NT2/D1 (cell line): Measurements from ENCODE around the gene CDH12.
"Not testable (repeated sequence)": the region's sequence is repeated elsewhere in the genome, so short reads cannot be mapped to it uniquely, and the experiment has no call there.

Experiments
- SUZ12 ChIP-seq: IDR thresholded peaks from 2 replicates; pipeline ENCODE4 v1.6.1; 2011; ENCODE audit not compliant: insufficient read length, insufficient read depth; ENCODE audit errors: extremely low read depth
- YY1 ChIP-seq: IDR thresholded peaks from 2 replicates; pipeline ENCODE4 v1.6.1; 2011; ENCODE audit not compliant: insufficient read length, insufficient read depth
- ZNF274 ChIP-seq: IDR thresholded peaks from 2 replicates; pipeline ENCODE4 v1.6.1; 2011; ENCODE audit warnings: mild to moderate bottlenecking, low read depth, low read length

DNA sequence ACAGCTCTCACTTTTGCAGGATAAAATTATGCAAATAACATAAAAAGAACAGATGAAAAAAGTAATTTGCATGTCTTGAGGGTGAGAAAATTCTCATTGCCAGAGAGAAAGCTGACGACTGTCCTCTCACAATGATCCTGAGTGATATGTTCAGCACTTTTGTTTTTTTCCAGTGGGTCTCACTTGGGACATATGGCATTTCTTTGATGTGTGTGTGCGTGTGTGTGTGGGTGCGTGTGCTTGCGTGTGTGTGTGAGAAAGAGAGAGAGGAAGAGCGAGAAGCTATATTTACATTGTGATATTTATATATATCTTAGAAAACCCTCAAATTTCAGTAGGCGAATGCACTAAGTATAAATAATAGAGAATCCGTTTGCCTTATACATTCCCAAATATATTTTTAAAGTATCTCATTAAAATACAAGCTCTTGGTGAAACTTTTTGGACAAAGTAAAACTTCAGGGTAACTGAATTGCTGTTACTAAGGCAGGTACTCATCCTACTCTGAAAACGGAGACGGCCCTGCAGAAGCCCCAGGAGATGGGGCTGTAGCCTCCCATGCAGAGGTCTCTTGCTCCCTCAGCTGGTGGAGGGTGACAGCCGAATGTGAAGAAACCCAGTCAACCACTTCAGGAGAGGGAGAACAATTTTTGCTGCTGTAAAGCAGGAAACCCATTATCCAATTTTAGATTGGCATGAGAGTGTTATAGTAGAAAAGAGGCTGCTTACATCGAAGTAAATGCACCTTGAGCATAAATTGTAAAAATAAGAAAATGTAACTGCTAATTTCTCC lies 639.2 kb downstream of the CDH12 start:
- not testable (repeated sequence) for TF ChIP-seq YY1, SUZ12, ZNF274
